H1 (cell line): ENCODE data around the gene USP24. TPM values are rescaled to one million over a fixed set of nuclear protein-coding genes. Genes with fewer than 3 reads are reported as not detected.
"Not testable (repeated sequence)": the region's sequence is repeated elsewhere in the genome, so short reads cannot be mapped to it uniquely, and the experiment has no call there.

Experiments used
- CTCF ChIA-PET: fragments of 300-600 bp; sonication (Branson Sonifier 250); formaldehyde crosslinking; loops from one replicate; lab custom pipeline; 2021; ENCODE audit not compliant: partially characterized antibody; lab: Charles Lee
- POLR2A ChIA-PET: fragments of 300-600 bp; sonication (Branson Sonifier 250); formaldehyde crosslinking; loops from one replicate; lab custom pipeline; 2021; ENCODE audit warnings: inconsistent platforms; ENCODE audit not compliant: partially characterized antibody; lab: Charles Lee
- DNase-seq, 2 experiments: peaks; one replicate each; pipeline versions ENCODE4 v3.0.0 to v3.0.0-alpha.2; 2010 to 2022; ENCODE audit warnings: low spot score in 2 of 2, low read depth in 1 of 2, mixed read lengths in 1 of 2
- FAIRE-seq: peaks from 2 replicates; lab custom pipeline; 2011; peaks lifted over from hg19 to GRCh38; lab: Jason Lieb, UNC
- H2AFZ ChIP-seq: 2 replicates; pipeline ENCODE4 v1.8.1; 2012; ENCODE audit warnings: low read length, inconsistent platforms
- H2AK5ac ChIP-seq: 2 replicates; pipeline ENCODE4 v1.6.1; 2013; ENCODE audit warnings: low read depth, low read length
- H2BK120ac ChIP-seq: replicated peaks from 2 replicates; pipeline ENCODE3; 2013; ENCODE audit warnings: low read depth, low read length, inconsistent platforms
- H2BK12ac ChIP-seq: 2 replicates; pipeline ENCODE4 v1.6.1; 2013; ENCODE audit warnings: low read depth, low read length
- H2BK15ac ChIP-seq: 2 replicates; pipeline ENCODE4 v1.6.1; 2013; ENCODE audit warnings: low read length
- H2BK20ac ChIP-seq: 2 replicates; pipeline ENCODE4 v1.6.1; 2013; ENCODE audit warnings: low read length
- H2BK5ac ChIP-seq: 2 replicates; pipeline ENCODE4 v1.6.1; 2013; ENCODE audit warnings: low read depth, low read length
- H3K14ac ChIP-seq: 2 replicates; pipeline ENCODE4 v1.6.1; 2013; ENCODE audit warnings: inconsistent platforms; ENCODE audit not compliant: insufficient read length
- H3K18ac ChIP-seq: 2 replicates; pipeline ENCODE4 v1.6.1; 2013; ENCODE audit warnings: low read length; ENCODE audit errors: extremely low read depth
- H3K23ac ChIP-seq: 2 replicates; pipeline ENCODE4 v1.6.1; 2013; ENCODE audit warnings: inconsistent platforms; ENCODE audit not compliant: insufficient read length
- H3K23me2 ChIP-seq: 2 replicates; pipeline ENCODE4 v1.6.1; 2013; ENCODE audit warnings: low read depth, low read length
- H3K27ac ChIP-seq: 2 replicates; pipeline ENCODE4 v1.6.1; 2011; ENCODE audit warnings: low read depth, low read length, inconsistent platforms
- H3K27me3 ChIP-seq, 4 experiments: replicated peaks in 1 of 4; 1 replicate in 1 of 4; 2 replicates in 3 of 4; pipeline versions ENCODE4 v1.6.1 to v1.8.1; 2011 to 2013; ENCODE audit warnings: low read length in 3 of 4, mild to moderate bottlenecking in 3 of 4, inconsistent platforms in 2 of 4, mixed read lengths in 2 of 4, moderate library complexity in 1 of 4; ENCODE audit not compliant: control insufficient read depth in 3 of 4, insufficient read depth in 3 of 4; ENCODE audit errors: extremely low read depth in 1 of 4
- H3K36me3 ChIP-seq, 4 experiments: 2 replicates each; pipeline versions ENCODE4 v1.6.1 to v1.8.1; 2011 to 2013; ENCODE audit warnings: mild to moderate bottlenecking in 4 of 4, low read length in 3 of 4, moderate library complexity in 2 of 4, control low read depth in 1 of 4, inconsistent platforms in 1 of 4; ENCODE audit not compliant: insufficient read depth in 4 of 4, control insufficient read depth in 2 of 4
- H3K4ac ChIP-seq: replicated peaks from 2 replicates; pipeline ENCODE3; 2013; ENCODE audit warnings: low read length, low read depth, mixed read lengths, inconsistent platforms; ENCODE audit not compliant: insufficient read length
- H3K4me1 ChIP-seq, 4 experiments: replicated peaks in 1 of 4; 1 replicate in 1 of 4; 2 replicates in 3 of 4; pipeline versions ENCODE4 v1.6.1 to v1.8.1; 2011 to 2013; ENCODE audit warnings: low read length in 3 of 4, inconsistent platforms in 2 of 4, mixed read lengths in 1 of 4; ENCODE audit not compliant: insufficient read depth in 4 of 4, control insufficient read depth in 3 of 4
- H3K4me2 ChIP-seq, 2 experiments: 2 replicates each; pipeline versions ENCODE4 v1.6.1 to v1.8.1; 2011 to 2013; ENCODE audit warnings: low read depth in 2 of 2, low read length in 2 of 2, control low read depth in 1 of 2, inconsistent platforms in 1 of 2, mild to moderate bottlenecking in 1 of 2; ENCODE audit not compliant: insufficient read depth in 1 of 2
- H3K4me3 ChIP-seq, 4 experiments: fragments of 200-600, 300-600 bp in 1 of 4; sonication (generic), shearing (Covaris generic), sonication (Bioruptor Twin) in 1 of 4; 2 replicates each; pipeline versions ENCODE4 v1.5.1 to v1.8.1; 2011 to 2016; ENCODE audit warnings: low read length in 4 of 4, low read depth in 3 of 4, control low read depth in 2 of 4, inconsistent platforms in 2 of 4, mild to moderate bottlenecking in 2 of 4, mixed read lengths in 1 of 4, moderate library complexity in 1 of 4; ENCODE audit not compliant: insufficient read depth in 2 of 4; ENCODE audit errors: extremely low read depth in 1 of 4
- H3K56ac ChIP-seq: replicated peaks from 2 replicates; pipeline ENCODE3; 2013; ENCODE audit warnings: low read depth, mild to moderate bottlenecking, mixed read lengths, low read length, inconsistent platforms; ENCODE audit not compliant: insufficient read length
- H3K79me1 ChIP-seq: 2 replicates; pipeline ENCODE4 v1.6.1; 2013; ENCODE audit warnings: low read depth, low read length, control low read depth
- H3K79me2 ChIP-seq, 2 experiments: 2 replicates each; pipeline versions ENCODE4 v1.6.1 to v1.8.1; 2012 to 2013; ENCODE audit warnings: low read length in 2 of 2, mild to moderate bottlenecking in 2 of 2, inconsistent platforms in 1 of 2; ENCODE audit not compliant: insufficient read depth in 2 of 2, control insufficient read depth in 1 of 2
- H3K9ac ChIP-seq, 4 experiments: replicated peaks in 1 of 4; 1 replicate in 1 of 4; 2 replicates in 3 of 4; pipeline versions ENCODE4 v1.6.1 to v1.8.1; 2011 to 2013; ENCODE audit warnings: low read depth in 3 of 4, low read length in 3 of 4, control low read depth in 2 of 4, mild to moderate bottlenecking in 2 of 4, moderate library complexity in 2 of 4, inconsistent platforms in 1 of 4; ENCODE audit errors: extremely low read depth in 1 of 4
- H3K9me3 ChIP-seq, 2 experiments: 2 replicates each; pipeline versions ENCODE4 v1.6.1 to v1.8.1; 2012 to 2013; ENCODE audit warnings: mild to moderate bottlenecking in 2 of 2, moderate library complexity in 2 of 2, control low read depth in 1 of 2, inconsistent platforms in 1 of 2, low read depth in 1 of 2, low read length in 1 of 2, mixed read lengths in 1 of 2; ENCODE audit not compliant: insufficient read depth in 2 of 2
- H4K20me1 ChIP-seq, 2 experiments: replicated peaks in 1 of 2; 2 replicates each; pipeline versions ENCODE3 to v1.8.1; 2011 to 2013; ENCODE audit warnings: inconsistent platforms in 2 of 2, low read length in 2 of 2, mild to moderate bottlenecking in 1 of 2; ENCODE audit not compliant: insufficient read depth in 2 of 2, control insufficient read depth in 1 of 2
- H4K5ac ChIP-seq: 2 replicates; pipeline ENCODE4 v1.6.1; 2013; ENCODE audit warnings: low read length, low read depth, mixed read lengths, inconsistent platforms; ENCODE audit not compliant: insufficient read length
- H4K8ac ChIP-seq: 2 replicates; pipeline ENCODE4 v1.8.0; 2013; ENCODE audit warnings: mild to moderate bottlenecking, moderate library complexity, low read length, inconsistent platforms; ENCODE audit not compliant: insufficient read depth; ENCODE audit errors: extremely low read depth
- H4K91ac ChIP-seq: replicated peaks from 2 replicates; pipeline ENCODE3; 2013; ENCODE audit warnings: low read length, mixed read lengths, inconsistent platforms; ENCODE audit not compliant: insufficient read length
- WGBS, 2 experiments: shearing (Covaris generic) in 1 of 2; methylation state at CpG; one replicate each; pipeline versions ENCODE4 v1.1.6 to v1.1.7; 2013 to 2015; ENCODE audit warnings: low lambda C conversion rate in 2 of 2, mixed read lengths in 2 of 2, inconsistent platforms in 1 of 2, low coverage in 1 of 2, missing lambda C conversion rate in 1 of 2; ENCODE audit not compliant: insufficient replicate concordance in 2 of 2, insufficient coverage in 1 of 2, insufficient read length in 1 of 2; ENCODE audit errors: extremely low coverage in 1 of 2, missing lambda C conversion rate in 1 of 2; 5-methylcytosine and 5-hydroxymethylcytosine counted together
- polyA plus RNA-seq, 7 experiments: library from polyadenylated mRNA; depleted of rRNA in 3 of 7; stranded (reverse) in 5 of 7; unstranded in 2 of 7; fragments of >200 nt in 5 of 7; fragments of 200-250 nt in 2 of 7; gene quantifications; 1 replicate in 5 of 7; 2 replicates in 1 of 7; 4 replicates in 1 of 7; pipeline versions ENCODE4 v1.2.1 to v1.2.3, GENCODE V29; 2011 to 2013; ENCODE audit warnings: missing spikeins in 2 of 7, mixed read lengths in 2 of 7
- total RNA-seq: library from RNA; stranded (reverse); fragmentation: NEBNext Ultra II Directional; extraction: Animal tissue kit (Norgen Biotek cat#: 25700); gene quantifications from 2 replicates; pipeline ENCODE4 v1.2.1, GENCODE V29; 2021

Gene USP24
- total and polyA plus RNA-seq, 2 of the 8 experiments (the other 6 are each of a cell fraction or from before 2014, with no cell fraction given): 11.1 to 34.6 TPM

DNA sequence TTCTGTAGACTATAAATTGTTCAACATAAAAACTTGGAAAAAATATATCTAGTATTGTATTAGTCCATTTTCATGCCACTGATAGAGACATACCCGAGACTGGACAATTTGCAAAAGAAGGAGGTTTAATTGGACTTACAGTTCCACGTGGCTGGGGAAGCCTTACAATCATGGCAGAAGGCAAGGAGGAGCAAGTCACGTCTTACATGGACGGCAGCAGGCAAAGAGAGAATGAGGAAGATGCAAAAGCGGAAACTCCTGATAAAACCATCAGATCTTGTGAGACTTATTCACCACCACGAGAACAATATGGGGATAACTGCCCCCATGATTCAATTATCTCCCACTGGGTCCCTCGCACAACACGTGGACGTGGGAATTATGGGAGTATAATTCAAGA lies 15.4 kb downstream of the USP24 start:
- H3K27me3 ChIP-seq, H3K4me2 ChIP-seq, H3K4me1 ChIP-seq, H3K56ac ChIP-seq, H3K79me1 ChIP-seq, H2BK20ac ChIP-seq, H2BK120ac ChIP-seq, H3K27ac ChIP-seq, FAIRE-seq, H3K23ac ChIP-seq, H4K20me1 ChIP-seq, H3K23me2 ChIP-seq, DNase-seq, H3K4ac ChIP-seq, H4K91ac ChIP-seq, H3K9ac ChIP-seq, H4K8ac ChIP-seq, H3K18ac ChIP-seq, CTCF ChIA-PET, H2AFZ ChIP-seq, POLR2A ChIA-PET, H3K36me3 ChIP-seq, H3K9me3 ChIP-seq, H3K4me3 ChIP-seq, H2BK15ac ChIP-seq, H3K14ac ChIP-seq, H2BK12ac ChIP-seq, H2BK5ac ChIP-seq, H4K5ac ChIP-seq, H2AK5ac ChIP-seq: not testable (repeated sequence)
- H3K79me2 ChIP-seq: peaks cover 0 to 66% of the 10 kb centered on the region in 2 experiments; a peak in 2 of 4 replicates
- 90% methylated on average over 9 of the region's 9 CpGs; no CpG with 5 or more reads in 1 of the 2 experiments for whole genome bisulfite sequencing, 2 experiments
